Measurements from ENCODE around the gene CAPN10. TPM values are rescaled to one million over a fixed set of nuclear protein-coding genes. Genes with fewer than 3 reads are reported as not detected.

CAPN10 gene
- total RNA-seq, 1 donor from 2014 or later: 55.4 TPM

DNA sequence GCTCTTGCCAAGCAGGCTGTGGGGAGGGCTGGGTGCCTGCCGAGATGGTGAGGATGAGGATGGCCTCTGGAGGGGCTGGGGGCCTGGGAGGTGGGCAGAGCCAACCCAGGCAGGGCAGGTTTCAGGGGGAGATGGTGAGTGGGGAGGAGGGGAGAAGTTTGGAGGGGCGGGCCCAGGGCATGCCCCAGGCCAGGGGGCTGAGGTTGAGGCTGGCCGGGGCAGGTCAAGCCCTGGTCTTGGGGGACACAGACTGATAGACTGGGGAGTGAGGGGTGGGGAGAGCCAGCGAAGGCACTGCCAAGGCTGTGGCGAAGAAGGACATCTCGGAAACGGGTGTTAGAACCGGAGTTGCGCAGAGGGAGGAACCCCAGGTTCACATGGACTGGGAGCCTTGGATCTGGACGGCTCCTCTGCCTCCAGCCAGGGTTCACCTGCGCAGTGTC is 12.6 kb downstream of the CAPN10 start:
- intact Hi-C loops (cut with micrococcal nuclease): no loop called here
- peaks cover 4% of the 10 kb centered on the region for H3K36me3 Mint-ChIP-seq (ENCODE audit: low read depth)
- no peak for DNase-seq (ENCODE audit: low spot score)
- no peaks in the 10 kb centered on the region for H3K9me3 Mint-ChIP-seq
- no peaks in the 10 kb centered on the region for H3K27me3 Mint-ChIP-seq (ENCODE audit: insufficient read depth)
- H3K4me1 Mint-ChIP-seq (ENCODE audit: low read depth): no peaks in the 10 kb centered on the region
- H3K4me3 Mint-ChIP-seq: no peak overlapping the region
- no peak overlapping the region for H3K27ac Mint-ChIP-seq

DNA sequence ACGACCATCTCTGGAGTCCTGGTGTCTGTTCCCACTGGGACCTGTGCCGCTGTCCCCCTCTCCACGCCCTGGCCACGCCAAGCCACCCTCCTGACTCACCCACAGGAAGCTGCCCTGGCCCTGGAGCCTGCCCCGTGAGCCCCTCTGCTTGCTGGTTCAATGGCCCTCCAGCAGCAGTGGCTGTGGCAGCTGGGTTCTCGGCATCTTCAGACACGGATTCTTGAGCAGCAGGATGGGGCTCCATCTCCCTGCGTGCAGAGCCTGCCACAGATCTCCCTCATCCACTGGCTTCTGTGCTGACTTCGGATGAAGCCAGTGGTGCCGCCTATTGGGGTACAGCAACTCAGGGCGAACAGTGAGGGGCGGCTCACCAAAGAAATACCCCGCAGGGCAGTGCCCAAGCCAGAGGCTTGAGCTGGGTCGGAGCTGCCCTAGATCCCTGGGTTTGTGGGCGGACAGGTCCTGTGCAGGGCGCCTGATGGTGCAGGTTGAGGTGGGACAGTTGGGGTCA is 14.0 kb downstream of the CAPN10 start:
- H3K27ac Mint-ChIP-seq: no peak overlapping the region

DNA sequence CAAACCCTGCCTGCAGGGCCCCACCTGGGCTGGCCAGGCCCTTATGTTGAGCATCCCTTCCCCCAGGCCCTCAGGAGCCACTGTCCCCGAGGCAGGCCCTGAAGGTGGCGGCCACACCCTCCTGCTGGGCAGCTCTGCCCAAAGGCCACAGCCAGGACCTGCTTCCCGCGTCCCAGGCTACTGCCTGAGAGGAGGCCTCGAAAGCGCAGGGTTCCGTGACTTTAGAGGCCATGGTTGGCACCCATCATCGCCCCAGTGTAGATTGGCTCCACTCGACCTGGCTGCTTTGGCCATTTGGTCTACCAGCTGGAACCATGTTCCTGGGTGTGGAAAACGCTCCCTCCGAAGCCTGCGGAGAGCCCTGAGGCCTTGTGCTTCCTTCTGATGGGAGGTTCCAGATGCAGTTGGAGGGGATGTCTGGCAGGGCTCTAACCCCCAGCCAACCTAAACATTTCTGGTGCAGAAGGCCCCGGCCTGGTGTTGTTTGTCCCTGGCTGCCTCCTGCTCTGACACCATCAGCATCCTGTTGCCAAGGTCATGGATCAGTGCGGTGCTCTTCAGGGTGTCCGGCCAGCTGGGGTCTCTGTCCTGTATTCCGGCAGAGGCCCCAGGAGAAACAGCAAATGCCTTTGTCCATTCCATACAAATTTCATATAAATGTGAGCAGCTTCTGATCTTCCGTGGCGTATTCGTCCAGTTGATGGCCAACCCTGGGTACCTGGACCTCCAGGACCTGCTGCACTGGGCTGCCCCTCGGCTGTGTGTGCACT is 14.7 kb downstream of the CAPN10 start:
- no peak overlapping the region for H3K4me3 Mint-ChIP-seq
- intact Hi-C loops (cut with micrococcal nuclease): no loop called here
- H3K27ac Mint-ChIP-seq: no peak overlapping the region
- no peaks in the 10 kb centered on the region for H3K9me3 Mint-ChIP-seq
- DNase-seq (ENCODE audit: low spot score): no peak
- no peaks in the 10 kb centered on the region for H3K27me3 Mint-ChIP-seq (ENCODE audit: insufficient read depth)
- H3K36me3 Mint-ChIP-seq (ENCODE audit: low read depth): peaks cover 4% of the 10 kb centered on the region
- no peaks in the 10 kb centered on the region for H3K4me1 Mint-ChIP-seq (ENCODE audit: low read depth)

More for the DNA sequence above, 14.0 kb downstream of the CAPN10 start:
- no peaks in the 10 kb centered on the region for H3K4me1 Mint-ChIP-seq (ENCODE audit: low read depth)
- intact Hi-C loops (cut with micrococcal nuclease): no loop called here
- DNase-seq (ENCODE audit: low spot score): no peak
- H3K27me3 Mint-ChIP-seq (ENCODE audit: insufficient read depth): no peaks in the 10 kb centered on the region
- H3K9me3 Mint-ChIP-seq: no peaks in the 10 kb centered on the region
- no peak overlapping the region for H3K4me3 Mint-ChIP-seq
- H3K36me3 Mint-ChIP-seq (ENCODE audit: low read depth): peaks cover 4% of the 10 kb centered on the region

DNA sequence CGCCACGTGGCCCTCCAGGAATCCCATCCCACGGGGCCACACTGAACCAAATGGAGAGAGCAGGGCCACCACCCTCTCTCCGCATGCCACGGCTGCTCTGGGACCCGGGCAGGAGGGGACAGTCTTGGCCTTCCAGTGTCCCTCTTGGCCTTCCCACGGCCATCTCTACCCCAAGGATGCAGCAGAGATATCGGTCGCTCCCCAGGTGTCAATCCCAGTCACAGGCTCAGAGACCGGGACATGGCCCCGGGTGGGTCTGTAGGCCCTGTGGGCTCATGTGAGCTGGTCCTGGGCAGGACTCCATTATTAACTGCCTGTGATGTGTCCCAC is 15.3 kb downstream of the CAPN10 start:
- H3K4me1 Mint-ChIP-seq (ENCODE audit: low read depth): no peaks in the 10 kb centered on the region
- H3K27ac Mint-ChIP-seq: no peak overlapping the region
- no peaks in the 10 kb centered on the region for H3K9me3 Mint-ChIP-seq
- no peak overlapping the region for H3K4me3 Mint-ChIP-seq
- peaks cover 4% of the 10 kb centered on the region for H3K36me3 Mint-ChIP-seq (ENCODE audit: low read depth)
- H3K27me3 Mint-ChIP-seq (ENCODE audit: insufficient read depth): no peaks in the 10 kb centered on the region
- intact Hi-C loops (cut with micrococcal nuclease): no loop called here
- DNase-seq (ENCODE audit: low spot score): no peak

DNA sequence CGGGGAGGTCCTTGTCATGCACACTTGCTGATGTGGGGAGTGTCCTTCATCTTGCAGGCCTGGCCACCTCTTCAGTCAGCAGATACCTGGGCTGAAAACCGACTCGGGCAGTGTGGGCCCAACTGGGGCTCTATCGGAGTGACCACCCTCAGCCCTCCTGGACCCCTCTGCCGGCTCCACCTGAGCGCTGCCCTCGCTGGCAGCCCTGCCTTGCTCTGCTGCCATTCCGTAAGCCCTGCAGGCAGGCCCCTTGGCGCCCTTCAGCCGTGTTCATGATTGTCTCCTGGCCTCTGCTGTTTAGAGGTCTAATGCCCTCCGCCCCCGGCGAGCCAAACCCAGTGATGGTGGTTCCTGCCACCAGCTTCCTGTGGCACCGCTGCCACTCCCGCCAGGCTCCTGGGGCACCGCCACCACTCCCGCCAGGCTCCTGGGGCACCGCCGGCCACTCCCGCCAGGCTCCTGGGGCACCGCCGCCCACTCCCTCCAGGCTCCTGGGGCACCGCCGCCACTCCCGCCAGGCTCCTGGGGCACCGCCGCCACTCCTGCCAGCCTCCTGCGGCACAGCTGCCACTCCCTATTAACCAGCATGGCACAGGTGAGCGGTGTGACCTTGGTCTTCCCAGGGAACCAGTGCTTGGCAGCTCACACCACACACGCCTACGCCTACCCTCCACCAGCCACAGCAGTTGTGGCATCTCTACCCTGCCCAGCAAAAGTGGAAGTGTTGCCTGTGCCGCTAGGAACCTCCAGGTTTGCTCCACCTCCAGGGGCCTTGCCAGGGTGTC is 15.9 kb downstream of the CAPN10 start:
- H3K4me3 Mint-ChIP-seq: no peak overlapping the region
- no peak for DNase-seq (ENCODE audit: low spot score)
- intact Hi-C loops (cut with micrococcal nuclease): no loop called here
- no peaks in the 10 kb centered on the region for H3K9me3 Mint-ChIP-seq
- H3K36me3 Mint-ChIP-seq (ENCODE audit: low read depth): peaks cover 4% of the 10 kb centered on the region
- H3K4me1 Mint-ChIP-seq (ENCODE audit: low read depth): no peaks in the 10 kb centered on the region
- H3K27me3 Mint-ChIP-seq (ENCODE audit: insufficient read depth): no peaks in the 10 kb centered on the region
- H3K27ac Mint-ChIP-seq: no peak overlapping the region

DNA sequence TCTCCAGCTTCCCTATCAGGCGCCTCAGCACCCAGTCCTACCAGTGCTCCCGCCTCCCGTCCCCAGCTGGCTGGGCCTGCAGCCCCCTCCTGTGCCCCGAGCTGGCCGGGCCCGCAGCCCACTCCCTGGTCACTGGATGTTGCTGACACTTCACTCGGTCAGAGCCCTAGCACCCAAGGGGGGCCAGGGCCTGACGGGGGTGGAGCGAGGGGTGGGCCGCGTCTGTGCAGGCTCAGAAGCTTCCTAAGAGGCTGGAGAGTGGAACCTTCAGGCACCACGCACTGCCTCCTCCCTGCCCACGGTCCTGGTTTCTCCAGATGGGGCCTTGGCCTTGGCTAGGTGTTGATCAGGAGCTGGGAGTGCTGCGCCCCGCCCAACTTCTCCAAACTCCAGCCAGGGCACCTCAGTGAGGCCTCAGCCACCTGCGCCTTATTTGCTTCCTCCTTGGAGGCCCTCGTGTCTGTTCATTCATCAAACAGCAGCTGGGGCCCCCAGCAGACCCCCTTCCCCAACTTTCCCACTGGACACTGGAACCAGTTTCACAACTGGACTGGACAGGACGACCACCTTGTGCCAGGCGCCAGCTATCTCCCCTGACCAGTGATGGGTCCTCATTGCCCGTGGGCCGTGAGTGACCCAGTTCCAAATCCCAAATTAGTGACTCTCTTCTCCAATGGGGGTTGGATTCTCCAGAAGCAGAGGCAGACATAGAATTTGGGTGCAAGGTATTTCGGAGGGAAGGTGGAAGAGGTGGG is 16.7 kb downstream of the CAPN10 start:
- no peak overlapping the region for H3K4me3 Mint-ChIP-seq
- DNase-seq (ENCODE audit: low spot score): no peak
- H3K36me3 Mint-ChIP-seq (ENCODE audit: low read depth): peaks cover 4% of the 10 kb centered on the region
- no peaks in the 10 kb centered on the region for H3K27me3 Mint-ChIP-seq (ENCODE audit: insufficient read depth)
- H3K27ac Mint-ChIP-seq: no peak overlapping the region
- no peaks in the 10 kb centered on the region for H3K9me3 Mint-ChIP-seq
- intact Hi-C loops (cut with micrococcal nuclease): no loop called here
- H3K4me1 Mint-ChIP-seq (ENCODE audit: low read depth): no peaks in the 10 kb centered on the region

DNA sequence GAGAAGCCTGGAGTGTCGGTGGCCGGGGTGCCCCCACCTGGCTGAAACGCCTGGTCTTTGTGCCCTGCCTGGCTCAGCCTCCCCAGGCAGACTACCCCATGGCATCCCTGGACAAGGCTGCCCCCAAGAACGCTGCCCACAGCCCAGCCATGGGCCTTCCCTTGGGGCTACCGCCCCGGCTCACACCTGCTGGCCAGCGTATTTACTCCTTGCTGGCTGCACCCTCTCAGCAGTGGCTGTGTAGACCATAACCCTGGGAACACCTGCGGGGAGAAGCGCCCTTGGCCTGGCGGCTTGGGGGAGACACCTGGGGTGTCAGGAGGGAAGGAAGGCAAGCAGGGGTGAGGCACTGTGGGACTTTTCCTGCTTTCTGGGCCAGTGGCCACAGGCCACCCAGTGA is 17.3 kb downstream of the CAPN10 start:
- intact Hi-C loops (cut with micrococcal nuclease): no loop called here
- no peak overlapping the region for H3K4me3 Mint-ChIP-seq

DNA sequence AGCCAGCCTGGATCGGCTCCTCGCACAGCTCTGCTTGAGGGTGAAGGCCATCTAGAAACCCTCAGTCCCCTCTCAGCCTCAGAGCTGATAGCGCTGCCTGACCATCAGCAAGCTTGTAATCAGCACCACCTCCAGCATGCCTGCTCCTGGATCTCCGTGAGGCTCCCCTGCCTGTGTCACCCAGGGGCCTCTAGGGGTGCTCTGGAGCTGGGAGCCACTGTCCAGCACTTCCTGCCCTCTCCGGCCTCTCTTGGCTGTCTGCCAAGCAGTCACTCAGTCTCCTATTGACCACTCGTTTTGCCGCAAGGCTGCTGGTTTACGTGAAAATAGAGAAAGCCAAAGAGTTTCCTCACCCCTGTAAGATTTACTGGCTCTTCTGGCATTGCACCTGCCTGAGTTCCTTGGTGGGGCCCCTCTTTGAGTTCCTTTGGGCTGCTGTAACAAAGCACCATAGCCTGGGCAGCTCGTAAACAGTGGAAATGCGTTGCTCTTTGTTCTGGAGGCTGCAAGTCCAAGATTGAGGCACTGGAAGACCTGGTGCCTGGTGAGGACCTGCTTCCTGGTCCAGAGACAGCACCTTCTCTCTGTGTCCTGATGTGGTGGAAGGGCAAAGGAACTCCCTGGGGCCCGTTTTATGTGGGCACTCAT is 17.9 kb downstream of the CAPN10 start:
- no peak for DNase-seq (ENCODE audit: low spot score)
- H3K4me1 Mint-ChIP-seq (ENCODE audit: low read depth): peaks cover 5% of the 10 kb centered on the region
- H3K27ac Mint-ChIP-seq: peak overlapping the region; percentile 9
- H3K27me3 Mint-ChIP-seq (ENCODE audit: insufficient read depth): no peaks in the 10 kb centered on the region
- no peaks in the 10 kb centered on the region for H3K9me3 Mint-ChIP-seq
- no peak overlapping the region for H3K4me3 Mint-ChIP-seq
- intact Hi-C loops (cut with micrococcal nuclease): no loop called here
- peaks cover 7% of the 10 kb centered on the region for H3K36me3 Mint-ChIP-seq (ENCODE audit: low read depth)

More for the DNA sequence above, 17.3 kb downstream of the CAPN10 start:
- Mint-ChIP-seq H3K9me3 (no peaks in the 10 kb centered on the region), H3K27ac (no peak overlapping the region), H3K27me3 (ENCODE audit: insufficient read depth) (no peaks in the 10 kb centered on the region), H3K36me3 (ENCODE audit: low read depth) (peaks cover 4% of the 10 kb centered on the region), H3K4me1 (ENCODE audit: low read depth) (no peaks in the 10 kb centered on the region)
- no peak for DNase-seq (ENCODE audit: low spot score)

DNA sequence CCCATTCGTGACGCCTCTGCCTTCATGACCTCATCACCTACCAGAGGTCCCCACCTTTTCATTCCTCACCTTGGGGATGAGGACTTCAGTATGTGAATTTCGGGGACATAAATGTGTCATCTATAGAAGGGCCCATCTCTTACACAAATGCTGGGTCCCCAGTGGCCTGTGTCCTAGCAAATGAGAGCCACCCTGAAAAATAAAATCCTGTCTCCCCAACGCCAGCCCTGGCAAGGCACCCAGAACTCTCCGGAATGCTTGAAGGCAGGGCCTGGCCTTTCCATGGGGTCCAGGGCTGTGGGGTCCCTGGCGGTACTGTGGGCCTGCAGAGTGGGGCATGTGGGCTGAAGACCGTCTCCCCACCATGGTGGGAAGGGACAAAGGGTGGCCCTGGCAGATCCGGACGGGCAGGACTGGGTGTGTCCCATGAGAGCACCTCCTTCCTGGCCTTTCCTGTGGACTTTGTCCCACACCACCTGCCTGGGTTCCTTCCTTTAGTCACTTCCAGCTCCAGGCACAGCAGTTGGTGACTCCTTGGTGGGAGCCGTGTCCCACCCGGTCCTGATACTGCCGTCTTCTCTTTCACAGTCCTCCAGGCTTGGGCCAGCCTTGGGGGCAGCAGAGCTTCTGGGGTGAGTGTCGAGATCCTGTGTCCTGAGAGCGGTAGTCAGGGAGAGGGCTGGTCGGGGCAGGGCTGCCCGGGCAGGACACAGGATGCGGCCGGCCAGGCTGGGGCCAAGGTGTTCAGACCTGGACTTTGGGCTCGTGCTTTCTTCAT is 18.6 kb downstream of the CAPN10 start:
- H3K9me3 Mint-ChIP-seq: no peaks in the 10 kb centered on the region
- H3K27ac Mint-ChIP-seq: no peak overlapping the region
- intact Hi-C loops (cut with micrococcal nuclease): no loop called here
- H3K27me3 Mint-ChIP-seq (ENCODE audit: insufficient read depth): no peaks in the 10 kb centered on the region
- H3K4me3 Mint-ChIP-seq: no peak overlapping the region
- DNase-seq (ENCODE audit: low spot score): no peak
- H3K4me1 Mint-ChIP-seq (ENCODE audit: low read depth): peaks cover 8% of the 10 kb centered on the region
- peaks cover 3% of the 10 kb centered on the region for H3K36me3 Mint-ChIP-seq (ENCODE audit: low read depth)

DNA sequence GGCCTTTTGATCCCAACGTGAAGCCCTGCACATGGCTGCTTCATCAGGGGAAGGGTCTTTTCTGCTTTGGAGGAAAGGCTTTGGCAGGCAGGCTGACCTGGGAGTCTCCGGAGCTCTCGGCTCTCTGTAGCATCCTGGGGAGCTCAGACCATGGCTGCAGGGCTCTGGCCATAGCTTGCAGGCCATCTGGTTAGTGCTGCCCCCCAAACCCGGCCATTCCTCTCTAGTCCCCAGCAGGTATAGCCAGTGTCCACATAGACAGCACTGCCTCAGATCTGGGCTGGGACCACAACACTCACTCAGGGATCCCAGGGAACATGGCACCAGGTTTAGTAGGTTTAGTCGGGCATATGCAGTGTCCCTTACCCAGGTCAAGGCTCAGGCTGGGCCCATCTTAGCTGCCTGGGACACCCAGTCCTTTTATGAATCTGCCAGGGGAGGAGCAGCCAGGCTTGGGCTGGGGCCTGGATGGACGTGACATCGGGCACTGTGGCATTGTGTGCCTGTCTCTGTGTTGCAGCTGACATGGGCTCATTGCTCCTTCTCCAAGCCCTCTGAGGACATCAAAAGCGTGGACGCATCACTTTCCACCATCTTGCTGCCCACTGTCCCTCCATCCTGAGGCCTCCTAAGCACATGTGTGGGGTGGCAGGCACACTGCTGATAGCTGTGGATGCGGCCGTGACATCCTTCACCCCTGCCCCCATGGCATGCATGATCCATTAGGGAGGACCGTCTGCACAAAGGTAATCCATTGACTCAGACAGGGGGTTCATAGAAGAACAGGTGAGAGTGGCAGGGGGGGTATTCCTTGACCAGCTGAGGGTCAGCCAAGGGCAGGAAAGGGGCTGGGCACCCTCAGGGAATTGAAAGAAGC is 19.6 kb downstream of the CAPN10 start:
- intact Hi-C loops (cut with micrococcal nuclease): no loop called here
- Mint-ChIP-seq H3K27ac (no peak overlapping the region), H3K9me3 (no peaks in the 10 kb centered on the region), H3K27me3 (ENCODE audit: insufficient read depth) (no peaks in the 10 kb centered on the region), H3K4me3 (no peak overlapping the region), H3K36me3 (ENCODE audit: low read depth) (peaks cover 3% of the 10 kb centered on the region), H3K4me1 (ENCODE audit: low read depth) (peaks cover 8% of the 10 kb centered on the region)
- DNase-seq (ENCODE audit: low spot score): no peak

DNA sequence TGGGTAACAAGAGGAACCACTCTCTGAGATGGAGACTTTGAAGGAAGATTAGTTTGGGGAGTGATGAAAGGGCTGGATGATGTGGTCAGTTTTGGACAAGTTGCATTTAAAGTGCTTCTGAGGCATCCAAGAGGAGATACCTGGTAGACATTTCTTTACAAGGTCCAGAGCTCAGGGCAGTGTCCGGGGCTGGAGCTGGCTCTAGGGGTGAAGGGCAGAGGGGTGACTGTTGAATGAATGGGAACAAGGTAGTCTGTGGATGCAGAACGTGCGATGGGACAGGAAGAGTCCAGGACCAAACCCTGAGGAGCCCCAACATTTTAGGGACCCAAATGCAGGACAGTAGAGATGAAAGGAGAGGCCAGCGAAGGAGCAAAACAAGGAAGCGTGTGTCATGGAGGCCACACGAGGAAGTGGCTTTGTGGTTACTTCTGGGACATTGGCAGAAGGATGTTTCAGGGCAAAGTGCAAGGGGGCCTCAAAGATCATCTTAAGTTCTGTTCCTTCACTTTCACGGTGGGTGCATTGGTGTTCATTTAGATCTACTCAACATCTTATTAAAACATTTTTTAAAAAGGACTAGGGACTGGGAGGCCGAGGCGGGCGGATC is 25.2 kb downstream of the CAPN10 start:
- Mint-ChIP-seq H3K27ac (peak overlapping the region; percentile 62), H3K4me3 (peak overlapping the region; percentile 66), H3K27me3 (ENCODE audit: insufficient read depth) (no peaks in the 10 kb centered on the region), H3K36me3 (ENCODE audit: low read depth) (peaks cover 19% of the 10 kb centered on the region), H3K9me3 (peaks cover 1% of the 10 kb centered on the region), H3K4me1 (ENCODE audit: low read depth) (peaks cover 19% of the 10 kb centered on the region)
- intact Hi-C loops (cut with micrococcal nuclease): no loop called here
- no peak for DNase-seq (ENCODE audit: low spot score)

Measured in activated T-helper 1 cell treated with anti-CD3 and anti-CD28 coated beads, Interleukin-12 subunit alpha, Interleukin-12 subunit beta, Interleukin-2, Interleukin-4 antibody, amounts not matched to agents 30 ng/mL and 10 ng/mL and 1 ng/mL, durations not matched to agents 14 hours and 24 hours and 36 hours (primary cell).